Caco-2 (cell line): ENCODE measurements around the gene NBAS. TPM values are rescaled to one million over a fixed set of nuclear protein-coding genes. Genes with fewer than 3 reads are reported as not detected.

Experiments used
- BruUV-seq: library from RNA; stranded (reverse); fragments of 400-500 nt; replicated peaks from 2 replicates; lab custom pipeline; 2021; lab: Mats Ljungman, UMichigan
- CTCF ChIA-PET: fragments of 300-600 bp; sonication (Branson Sonifier 250); formaldehyde crosslinking; loops from one replicate; lab custom pipeline; 2022; ENCODE audit warnings: antibody characterized with exemption; lab: Charles Lee
- POLR2A ChIA-PET: fragments of 300-600 bp; sonication (Branson Sonifier 250); formaldehyde crosslinking; loops from one replicate; lab custom pipeline; 2022; ENCODE audit warnings: antibody characterized with exemption; lab: Charles Lee
- DNase-seq, 2 experiments: peaks; one replicate each; pipeline versions ENCODE4 v3.0.0 to v3.0.0-alpha.2; 2020 to 2022
- H3K27me3 ChIP-seq: replicated peaks from 2 replicates; pipeline ENCODE4 v1.6.0; 2011; ENCODE audit warnings: low read length; ENCODE audit not compliant: control insufficient read depth, insufficient read depth
- H3K36me3 ChIP-seq: 2 replicates; pipeline ENCODE4 v1.5.1; 2011; ENCODE audit warnings: low read length; ENCODE audit not compliant: control insufficient read depth, insufficient read depth
- H3K4me1 ChIP-seq: fragments of 250-450 bp; sonication (Bioruptor Pico); 2 replicates; pipeline ENCODE4 v1.5.1; 2020; ENCODE audit warnings: mild to moderate bottlenecking
- H3K4me3 ChIP-seq: 2 replicates; pipeline ENCODE4 v1.5.1; 2011; ENCODE audit warnings: low read depth, mild to moderate bottlenecking, control low read depth, low read length
- H3K9me3 ChIP-seq: fragments of 250-450 bp; sonication (Bioruptor Pico); 2 replicates; pipeline ENCODE4 v1.5.1; 2020; ENCODE audit warnings: mild to moderate bottlenecking, moderate library complexity
- H3K27ac Mint-ChIP-seq: one replicate; pipeline ENCODE4 v1.8.0; 2022; ENCODE audit warnings: mixed read lengths; ENCODE audit not compliant: unreplicated experiment
- H3K27me3 Mint-ChIP-seq: one replicate; pipeline ENCODE4 v1.8.0; 2022; ENCODE audit warnings: mixed read lengths; ENCODE audit not compliant: insufficient read depth, unreplicated experiment
- H3K36me3 Mint-ChIP-seq: one replicate; pipeline ENCODE4 v1.8.0; 2022; ENCODE audit warnings: mild to moderate bottlenecking, mixed read lengths; ENCODE audit not compliant: insufficient read depth, unreplicated experiment
- H3K4me1 Mint-ChIP-seq: one replicate; pipeline ENCODE4 v1.8.0; 2022; ENCODE audit warnings: low read depth, mixed read lengths; ENCODE audit not compliant: unreplicated experiment
- H3K4me3 Mint-ChIP-seq: one replicate; pipeline ENCODE4 v1.8.0; 2022; ENCODE audit warnings: mild to moderate bottlenecking, moderate library complexity, mixed read lengths; ENCODE audit not compliant: unreplicated experiment
- H3K9me3 Mint-ChIP-seq: one replicate; pipeline ENCODE4 v1.8.0; 2022; ENCODE audit warnings: mixed read lengths; ENCODE audit not compliant: unreplicated experiment
- CTCF ChIP-seq, 2 experiments: fragments of 200-600 bp in 1 of 2; IDR thresholded peaks; 1 replicate in 1 of 2; 2 replicates in 1 of 2; pipeline versions ENCODE4 v1.5.1 to v1.8.0; 2011 to 2022; ENCODE audit warnings: antibody characterized with exemption in 1 of 2, control low read depth in 1 of 2, inconsistent platforms in 1 of 2, low read depth in 1 of 2, low read length in 1 of 2, mild to moderate bottlenecking in 1 of 2, moderate library complexity in 1 of 2; ENCODE audit not compliant: insufficient read depth in 1 of 2, severe bottlenecking in 1 of 2, unreplicated experiment in 1 of 2
- intact Hi-C: fragments of 100-400 bp; cut with micrococcal nuclease; formaldehyde crosslinking; loops from one replicate; pipeline ENCODE4 v1.10.0; 2022; ENCODE audit not compliant: unreplicated experiment
- total RNA-seq: library from RNA; stranded (reverse); gene quantifications from 2 replicates; pipeline ENCODE4 v1.2.3, GENCODE V29; 2022

Gene NBAS
- total RNA-seq, 1 experiment from 2014 or later = 31.1 TPM

GRCh38 chr2:15279201-15279876 is 281.8 kb downstream of the NBAS start:
- no TSS peak for BruUV-seq

GRCh38 chr2:15278296-15278695 is 282.8 kb downstream of the NBAS start:
- no peak overlapping the region for H3K4me3 ChIP-seq
- no peak for TF ChIP-seq CTCF (IDR thresholded peaks at IDR 0.05; ENCODE audit: insufficient read depth in 1 of 2, low read depth in 1 of 2, low read length in 1 of 2, severe bottlenecking in 1 of 2, unreplicated experiment in 1 of 2)
- H3K4me1 Mint-ChIP-seq = peaks cover 9% of the 10 kb centered on the region
- no peaks in the 10 kb centered on the region for H3K36me3 ChIP-seq
- DNase-seq = no peak
- ChIA-PET POLR2A (no interaction called here), CTCF (no interaction called here)
- peaks cover 6% of the 10 kb centered on the region for H3K36me3 Mint-ChIP-seq
- H3K4me3 Mint-ChIP-seq = no peak overlapping the region
- H3K27me3 ChIP-seq = no peaks in the 10 kb centered on the region
- no peaks in the 10 kb centered on the region for H3K27me3 Mint-ChIP-seq
- H3K27ac Mint-ChIP-seq = no peak overlapping the region
- no peaks in the 10 kb centered on the region for H3K9me3 Mint-ChIP-seq
- no TSS peak for BruUV-seq
- no peaks in the 10 kb centered on the region for H3K9me3 ChIP-seq
- intact Hi-C loops = no loop called here
- no peaks in the 10 kb centered on the region; the same call in 1 of the 2 replicates for H3K4me1 ChIP-seq

More at GRCh38 chr2:15279201-15279876, 281.8 kb downstream of the NBAS start:
- peaks cover 9% of the 10 kb centered on the region for H3K4me1 Mint-ChIP-seq
- intact Hi-C loops = no loop called here
- no peaks in the 10 kb centered on the region for H3K9me3 ChIP-seq
- H3K27me3 ChIP-seq = no peaks in the 10 kb centered on the region
- H3K4me3 ChIP-seq = no peak overlapping the region
- ChIA-PET POLR2A (no interaction called here), CTCF (no interaction called here)
- H3K27me3 Mint-ChIP-seq = no peaks in the 10 kb centered on the region
- H3K27ac Mint-ChIP-seq = no peak overlapping the region
- H3K36me3 ChIP-seq = no peaks in the 10 kb centered on the region
- no peaks in the 10 kb centered on the region for H3K9me3 Mint-ChIP-seq
- H3K4me1 ChIP-seq = no peaks in the 10 kb centered on the region; the same call in 1 of the 2 replicates
- DNase-seq = no peak
- no peak overlapping the region for H3K4me3 Mint-ChIP-seq
- TF ChIP-seq CTCF (IDR thresholded peaks at IDR 0.05; ENCODE audit: insufficient read depth in 1 of 2, low read depth in 1 of 2, low read length in 1 of 2, severe bottlenecking in 1 of 2, unreplicated experiment in 1 of 2) = no peak
- H3K36me3 Mint-ChIP-seq = peaks cover 2% of the 10 kb centered on the region

- H3K4me1 ChIP-seq = peaks cover 6% of the 10 kb centered on the region; the same call in 1 of the 2 replicates
- ChIA-PET CTCF (no interaction called here), POLR2A (no interaction called here)
- H3K4me3 ChIP-seq = no peak overlapping the region
- Mint-ChIP-seq H3K36me3 (peaks cover 6% of the 10 kb centered on the region), H3K27ac (no peak overlapping the region), H3K4me1 (peaks cover 15% of the 10 kb centered on the region), H3K4me3 (no peak overlapping the region), H3K9me3 (no peaks in the 10 kb centered on the region), H3K27me3 (no peaks in the 10 kb centered on the region)
- no peak for DNase-seq
- no peaks in the 10 kb centered on the region for H3K36me3 ChIP-seq
- intact Hi-C loops = no loop called here
- no TSS peak for BruUV-seq
- H3K27me3 ChIP-seq = no peaks in the 10 kb centered on the region
- no peaks in the 10 kb centered on the region for H3K9me3 ChIP-seq
- no peak for TF ChIP-seq CTCF (IDR thresholded peaks at IDR 0.05; ENCODE audit: insufficient read depth in 1 of 2, low read depth in 1 of 2, low read length in 1 of 2, severe bottlenecking in 1 of 2, unreplicated experiment in 1 of 2)
Observed at GRCh38 chr2:15275346-15275745, 285.8 kb downstream of the NBAS start.
